ENCODE measurements around the gene ENHO.

DNA sequence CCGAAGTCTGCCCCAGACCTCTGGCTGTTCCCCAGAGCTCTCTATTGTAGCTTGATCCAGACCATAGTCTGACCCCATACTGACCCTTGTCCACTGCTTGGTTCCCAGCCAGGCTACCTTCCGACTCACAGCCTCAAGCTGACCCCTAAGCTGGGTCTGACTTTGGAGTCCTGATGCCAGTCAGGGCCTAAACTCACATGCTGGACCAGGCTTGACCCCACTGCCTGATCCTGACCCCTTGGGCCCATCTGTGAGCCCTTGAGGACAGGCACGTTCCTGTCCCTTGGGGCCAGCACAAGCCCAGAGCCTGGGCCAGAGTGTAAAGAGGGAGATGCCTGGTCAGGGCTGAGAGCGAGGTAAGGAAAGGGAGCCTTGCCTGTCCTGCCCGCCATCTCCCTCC is 32.7 kb upstream of the ENHO start:
- TF ChIP-seq RCOR1 (conservative IDR thresholded peaks at IDR 0.05; ENCODE audit: low read depth, low read length) (no peak), NR2C1 (IDR thresholded peaks at IDR 0.05) (no peak), RAD51 (IDR thresholded peaks at IDR 0.05) (no peak), MXI1 (IDR thresholded peaks at IDR 0.05; ENCODE audit: low read depth, low read length) (no peak), CREM (IDR thresholded peaks at IDR 0.05; ENCODE audit: low read depth) (no peak), EZH2 (IDR thresholded peaks at IDR 0.05; ENCODE audit: borderline replicate concordance, control insufficient read depth, low read depth, low read length) (no peak), EP300 (IDR thresholded peaks at IDR 0.05; ENCODE audit: borderline replicate concordance in 1 of 2, control insufficient read depth in 1 of 2, low read depth in 2 of 2, low read length in 2 of 2) (no peak)

Measured in GM12878 (cell line).